Cardiac muscle cell (in vitro differentiated cells and primary cell): Measurements from ENCODE around the gene COL15A1. TPM values are rescaled to one million over a fixed set of nuclear protein-coding genes. Genes with fewer than 3 reads are reported as not detected.

Experiments
- DNase-seq, 2 donors: peaks; one replicate each; pipeline versions ENCODE4 v3.0.0 to v3.0.0-alpha.2; 2010 to 2017; ENCODE audit warnings: low read depth in 1 of 2, low spot score in 1 of 2
- H3K27ac ChIP-seq: fragments of 200-600 bp; sonication (generic); 2 replicates; pipeline ENCODE4 v1.5.1; 2016
- H3K27me3 ChIP-seq: fragments of 200-600 bp; sonication (generic); 2 replicates; pipeline ENCODE4 v1.6.0; 2016; ENCODE audit warnings: control low read depth
- H3K36me3 ChIP-seq: fragments of 200-600 bp; sonication (generic); 2 replicates; pipeline ENCODE4 v1.5.1; 2016; ENCODE audit warnings: control low read depth
- H3K4me1 ChIP-seq: fragments of 200-600 bp; sonication (generic); 2 replicates; pipeline ENCODE4 v1.8.1; 2017; ENCODE audit warnings: low read depth, mild to moderate bottlenecking, mixed run types
- H3K4me3 ChIP-seq: fragments of 200-600 bp; sonication (generic); 2 replicates; pipeline ENCODE4 v1.5.1; 2016; ENCODE audit warnings: mild to moderate bottlenecking
- H3K9me3 ChIP-seq: fragments of 200-600 bp; sonication (generic); 2 replicates; pipeline ENCODE4 v1.5.1; 2017; ENCODE audit warnings: low read depth, mild to moderate bottlenecking, control low read depth
- polyA plus RNA-seq: library from polyadenylated mRNA; unstranded; fragments of >200 nt; fragmentation: Nextera tagmentation; extraction: Ambion mirVana; gene quantifications from 2 replicates; pipeline ENCODE4 v1.2.1, GENCODE V29; 2016
- total RNA-seq: library from RNA; depleted of rRNA; stranded (reverse); fragments of >200 nt; gene quantifications from 2 replicates; pipeline ENCODE4 v1.2.3, GENCODE V29; 2016
- TF ChIP-seq, protein P1 (sequence below): IDR thresholded peaks from 2 replicates; pipeline ENCODE4 v1.5.1; 2012; ENCODE audit warnings: low read depth, mild to moderate bottlenecking, low read length

COL15A1 gene
- total and polyA plus RNA-seq, 2 experiments from 2014 or later, result 0.74 to 1.3 TPM

DNA sequence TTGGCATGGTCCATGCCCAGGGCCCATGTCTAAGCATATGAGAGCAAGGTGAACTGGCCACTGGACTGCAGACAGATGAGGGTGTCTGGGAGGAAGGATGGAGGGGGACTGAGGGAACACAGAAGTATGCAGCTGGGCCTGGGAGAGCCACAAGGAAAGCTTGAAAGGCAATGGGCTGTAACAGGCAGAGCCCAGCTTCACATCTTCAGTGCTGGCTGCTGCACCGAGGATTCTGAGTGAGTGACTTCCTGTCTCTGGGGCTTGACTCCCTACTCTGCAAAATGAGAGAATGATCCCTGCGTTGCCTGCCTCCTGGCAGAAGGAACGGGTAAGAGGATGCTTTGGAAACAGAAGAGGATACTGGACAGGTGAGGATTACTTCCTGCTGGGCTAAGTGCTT, 29.0 kb downstream of the COL15A1 start:
- Histone ChIP-seq H3K9me3 (no peaks in the 10 kb centered on the region), H3K4me1 (no peaks in the 10 kb centered on the region), H3K36me3 (no peaks in the 10 kb centered on the region), H3K27me3 (peaks cover 17% of the 10 kb centered on the region), H3K4me3 (no peak overlapping the region), H3K27ac (no peak overlapping the region)
- TF ChIP-seq, protein P1, sequence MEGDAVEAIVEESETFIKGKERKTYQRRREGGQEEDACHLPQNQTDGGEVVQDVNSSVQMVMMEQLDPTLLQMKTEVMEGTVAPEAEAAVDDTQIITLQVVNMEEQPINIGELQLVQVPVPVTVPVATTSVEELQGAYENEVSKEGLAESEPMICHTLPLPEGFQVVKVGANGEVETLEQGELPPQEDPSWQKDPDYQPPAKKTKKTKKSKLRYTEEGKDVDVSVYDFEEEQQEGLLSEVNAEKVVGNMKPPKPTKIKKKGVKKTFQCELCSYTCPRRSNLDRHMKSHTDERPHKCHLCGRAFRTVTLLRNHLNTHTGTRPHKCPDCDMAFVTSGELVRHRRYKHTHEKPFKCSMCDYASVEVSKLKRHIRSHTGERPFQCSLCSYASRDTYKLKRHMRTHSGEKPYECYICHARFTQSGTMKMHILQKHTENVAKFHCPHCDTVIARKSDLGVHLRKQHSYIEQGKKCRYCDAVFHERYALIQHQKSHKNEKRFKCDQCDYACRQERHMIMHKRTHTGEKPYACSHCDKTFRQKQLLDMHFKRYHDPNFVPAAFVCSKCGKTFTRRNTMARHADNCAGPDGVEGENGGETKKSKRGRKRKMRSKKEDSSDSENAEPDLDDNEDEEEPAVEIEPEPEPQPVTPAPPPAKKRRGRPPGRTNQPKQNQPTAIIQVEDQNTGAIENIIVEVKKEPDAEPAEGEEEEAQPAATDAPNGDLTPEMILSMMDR, result no peak
- no peak for DNase-seq

DNA sequence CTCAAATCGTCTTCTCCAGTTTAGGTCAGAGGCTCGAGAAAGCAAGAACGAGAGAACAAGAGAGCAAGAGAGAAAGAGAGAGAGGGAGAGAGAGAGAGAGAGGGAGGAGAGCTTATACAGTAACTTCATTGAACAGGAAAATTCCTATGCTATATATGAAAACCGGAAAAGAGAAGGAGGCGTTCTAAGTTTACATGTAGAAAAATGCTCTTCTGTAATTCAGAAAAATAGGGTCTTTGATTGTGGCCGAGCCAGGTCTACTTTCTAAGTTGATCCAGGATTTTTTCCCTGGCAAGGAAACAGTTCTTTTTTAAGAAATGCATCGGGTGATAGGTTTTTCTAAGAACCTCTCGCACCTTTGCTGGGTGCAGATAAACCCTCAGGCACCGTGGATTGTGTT, 29.5 kb downstream of the COL15A1 start:
- H3K4me1 ChIP-seq, result no peaks in the 10 kb centered on the region

GRCh38 chr9:98973576-98973975, 29.9 kb downstream of the COL15A1 start:
- H3K27ac ChIP-seq, result no peak overlapping the region

More for the DNA sequence above, 29.5 kb downstream of the COL15A1 start:
- Histone ChIP-seq H3K27me3 (peaks cover 17% of the 10 kb centered on the region), H3K36me3 (no peaks in the 10 kb centered on the region), H3K4me3 (no peak overlapping the region), H3K27ac (no peak overlapping the region), H3K9me3 (no peaks in the 10 kb centered on the region)
- TF ChIP-seq, protein P1, result no peak
- DNase-seq, result no peak

DNA sequence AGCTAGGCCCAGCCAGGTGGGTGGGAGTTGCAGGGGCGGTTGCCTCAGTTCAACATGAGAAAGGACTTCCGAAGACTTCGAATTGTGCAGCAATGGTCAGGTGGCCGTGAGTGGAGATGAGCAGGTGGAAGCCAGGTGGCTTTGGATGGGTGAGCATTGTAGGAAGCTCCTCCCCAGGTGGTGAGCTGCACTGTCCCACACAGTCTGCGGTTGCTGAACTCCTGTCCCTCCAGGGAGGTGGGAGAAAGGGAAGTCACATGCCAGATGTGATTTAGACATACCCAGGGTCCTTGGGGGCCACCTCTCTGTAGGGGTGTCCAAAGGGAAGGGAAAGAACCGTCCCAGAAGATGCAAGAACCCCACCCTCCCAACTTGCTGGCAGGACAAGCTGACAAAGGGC, 30.4 kb downstream of the COL15A1 start:
- Histone ChIP-seq H3K36me3 (no peaks in the 10 kb centered on the region), H3K4me3 (no peak overlapping the region), H3K27me3 (peaks cover 17% of the 10 kb centered on the region), H3K9me3 (no peaks in the 10 kb centered on the region), H3K27ac (no peak overlapping the region), H3K4me1 (no peaks in the 10 kb centered on the region)
- DNase-seq, result no peak
- TF ChIP-seq, protein P1, result no peak

More at GRCh38 chr9:98973576-98973975, 29.9 kb downstream of the COL15A1 start:
- Histone ChIP-seq H3K4me3 (no peak overlapping the region), H3K36me3 (no peaks in the 10 kb centered on the region), H3K27me3 (peaks cover 17% of the 10 kb centered on the region), H3K9me3 (no peaks in the 10 kb centered on the region), H3K4me1 (no peaks in the 10 kb centered on the region)
- TF ChIP-seq, protein P1, result no peak
- DNase-seq, result no peak

DNA sequence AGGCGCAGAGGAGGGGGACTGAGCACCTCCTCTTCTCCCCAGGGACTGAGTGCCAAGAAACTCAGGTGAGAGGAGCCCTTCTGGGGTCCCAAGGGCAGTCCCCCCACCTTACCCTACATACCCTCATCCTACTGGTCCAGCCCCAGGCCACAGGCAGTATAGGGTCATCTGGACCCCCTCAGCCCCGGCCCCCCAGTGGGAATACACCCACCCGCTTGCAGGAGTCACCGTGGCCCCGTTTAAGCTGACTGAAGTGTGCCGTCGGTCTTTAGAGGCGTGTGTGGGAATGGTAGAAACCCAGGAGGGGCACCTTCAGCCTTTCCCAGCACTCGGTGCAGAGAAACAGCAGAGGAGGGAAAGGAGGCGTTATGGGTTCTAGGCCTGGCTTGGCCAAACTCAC, 30.8 kb downstream of the COL15A1 start:
- no peak for DNase-seq
- Histone ChIP-seq H3K27ac (no peak overlapping the region), H3K9me3 (no peaks in the 10 kb centered on the region), H3K27me3 (peaks cover 17% of the 10 kb centered on the region), H3K36me3 (no peaks in the 10 kb centered on the region), H3K4me3 (no peak overlapping the region), H3K4me1 (no peaks in the 10 kb centered on the region)
- TF ChIP-seq, protein P1, result no peak
